HEK293 (cell line): ENCODE measurements around the gene NPR3.

ENCODE experiments used
- CTCF ChIP-seq: fragments of 450-650 bp; formaldehyde crosslinking; IDR thresholded peaks from 2 replicates; pipeline ENCODE4 v1.5.1; 2016; ENCODE audit warnings: missing biosample characterization, missing genetic modification characterization
- MEIS1 ChIP-seq: sonication (generic); formaldehyde crosslinking; IDR thresholded peaks from 2 replicates; pipeline ENCODE4 v1.8.1; 2022; ENCODE audit warnings: missing genetic modification reagents, mild to moderate bottlenecking, borderline replicate concordance
- TCF7L2 ChIP-seq: IDR thresholded peaks from 2 replicates; pipeline ENCODE4 v1.6.1; 2011; ENCODE audit warnings: low read depth, mild to moderate bottlenecking, inconsistent platforms, low read length, moderate library complexity, borderline replicate concordance
- ZFP41 ChIP-seq: fragments of 450-650 bp; formaldehyde crosslinking; IDR thresholded peaks from 2 replicates; pipeline ENCODE4 v1.5.1; 2016; ENCODE audit warnings: missing biosample characterization, missing genetic modification characterization, borderline replicate concordance
- ZNF138 ChIP-seq: fragments of 450-650 bp; formaldehyde crosslinking; IDR thresholded peaks from 2 replicates; pipeline ENCODE4 v1.5.1; 2016; ENCODE audit warnings: missing biosample characterization, missing genetic modification characterization, borderline replicate concordance
- ZNF274 ChIP-seq, 2 experiments: fragments of 200-500 bp in 1 of 2; fragments of 450-650 bp in 1 of 2; sonication (Bioruptor generic) in 1 of 2; formaldehyde crosslinking in 1 of 2; IDR thresholded peaks; 2 replicates each; pipeline versions ENCODE4 v1.5.1 to v1.6.1; 2014 to 2016; ENCODE audit warnings: borderline replicate concordance in 1 of 2, inconsistent platforms in 1 of 2, low read length in 1 of 2, missing biosample characterization in 1 of 2, missing genetic modification characterization in 1 of 2
- ZNF350 ChIP-seq: fragments of 450-650 bp; formaldehyde crosslinking; IDR thresholded peaks from 2 replicates; pipeline ENCODE4 v1.5.0; 2017; ENCODE audit warnings: missing biosample characterization, mild to moderate bottlenecking, missing genetic modification characterization
- ZNF596 ChIP-seq: fragments of 450-650 bp; IDR thresholded peaks from 2 replicates; pipeline ENCODE4 v1.5.0; 2018; ENCODE audit warnings: missing biosample characterization, mild to moderate bottlenecking, missing genetic modification characterization, moderate library complexity
- TF ChIP-seq, protein P1 (sequence below): fragments of 450-650 bp; formaldehyde crosslinking; IDR thresholded peaks from 2 replicates; pipeline ENCODE4 v1.5.1; 2016; ENCODE audit warnings: missing biosample characterization, missing genetic modification characterization
- TF ChIP-seq, protein P2 (sequence below): fragments of 450-650 bp; formaldehyde crosslinking; IDR thresholded peaks from 2 replicates; pipeline ENCODE4 v1.5.1; 2016; ENCODE audit warnings: missing biosample characterization, missing genetic modification characterization

DNA sequence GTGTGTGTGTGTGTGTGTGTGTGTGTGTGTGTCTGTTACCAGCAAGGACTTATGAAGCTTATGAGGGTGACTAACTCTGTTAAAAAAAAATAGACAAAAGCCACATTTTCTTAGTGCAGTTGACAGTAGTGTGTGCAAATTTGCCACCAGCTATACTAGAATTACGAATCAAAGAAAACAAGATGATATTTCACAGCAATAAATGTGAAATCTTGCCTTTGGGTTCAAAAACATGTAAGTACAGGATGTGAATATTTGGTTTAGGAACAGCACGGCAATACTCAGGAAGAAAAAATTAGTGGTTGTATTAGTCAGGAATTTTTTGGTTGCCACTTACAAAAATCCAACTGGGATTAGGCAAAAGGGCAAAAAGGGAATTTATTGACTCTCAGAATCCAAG, 117.4 kb downstream of the NPR3 start:
- TF ChIP-seq TCF7L2 (no peak), ZNF138 (tag by site-specific recombination) (no peak), CTCF (no peak), ZNF350 (no peak), ZNF596 (tag by site-specific recombination) (no peak), ZNF274 (IDR thresholded peaks at IDR 0.05; ENCODE audit: low read length) (no peak), ZNF274 (tag by site-specific recombination; IDR thresholded peaks at IDR 0.05; ENCODE audit: borderline replicate concordance) (no peak), MEIS1 (CRISPR knock-in tag) (no peak), ZFP41 (tag by site-specific recombination) (no peak)
- TF ChIP-seq, protein P1, sequence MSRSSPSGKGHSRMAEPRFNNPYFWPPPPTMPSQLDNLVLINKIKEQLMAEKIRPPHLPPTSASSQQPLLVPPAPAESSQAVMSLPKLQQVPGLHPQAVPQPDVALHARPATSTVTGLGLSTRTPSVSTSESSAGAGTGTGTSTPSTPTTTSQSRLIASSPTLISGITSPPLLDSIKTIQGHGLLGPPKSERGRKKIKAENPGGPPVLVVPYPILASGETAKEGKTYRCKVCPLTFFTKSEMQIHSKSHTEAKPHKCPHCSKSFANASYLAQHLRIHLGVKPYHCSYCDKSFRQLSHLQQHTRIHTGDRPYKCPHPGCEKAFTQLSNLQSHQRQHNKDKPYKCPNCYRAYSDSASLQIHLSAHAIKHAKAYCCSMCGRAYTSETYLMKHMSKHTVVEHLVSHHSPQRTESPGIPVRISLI (tag by site-specific recombination) = no peak
- TF ChIP-seq, protein P2, sequence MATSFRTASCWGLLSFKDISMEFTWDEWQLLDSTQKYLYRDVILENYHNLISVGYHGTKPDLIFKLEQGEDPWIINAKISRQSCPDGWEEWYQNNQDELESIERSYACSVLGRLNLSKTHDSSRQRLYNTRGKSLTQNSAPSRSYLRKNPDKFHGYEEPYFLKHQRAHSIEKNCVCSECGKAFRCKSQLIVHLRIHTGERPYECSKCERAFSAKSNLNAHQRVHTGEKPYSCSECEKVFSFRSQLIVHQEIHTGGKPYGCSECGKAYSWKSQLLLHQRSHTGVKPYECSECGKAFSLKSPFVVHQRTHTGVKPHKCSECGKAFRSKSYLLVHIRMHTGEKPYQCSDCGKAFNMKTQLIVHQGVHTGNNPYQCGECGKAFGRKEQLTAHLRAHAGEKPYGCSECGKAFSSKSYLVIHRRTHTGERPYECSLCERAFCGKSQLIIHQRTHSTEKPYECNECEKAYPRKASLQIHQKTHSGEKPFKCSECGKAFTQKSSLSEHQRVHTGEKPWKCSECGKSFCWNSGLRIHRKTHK = no peak
